Pancreas (tissue), 10 donors: Measurements from ENCODE around the gene IL17C. TPM values are rescaled to one million over a fixed set of nuclear protein-coding genes. Genes with fewer than 3 reads are reported as not detected.

Source experiments
- ATAC-seq, 4 donors: fragments of 200-7000 bp; cut with Tn5 transposase; one replicate each; pipeline versions ENCODE4 v1.8.0 to v1.9.1; 2020; ENCODE audit warnings: mild to moderate bottlenecking in 4 of 4, moderate library complexity in 4 of 4
- DNase-seq, 6 donors: peaks; one replicate each; pipeline ENCODE4 v3.0.0-alpha.2; 2020
- FAIRE-seq: peaks from 2 replicates; lab custom pipeline; 2012; peaks lifted over from hg19 to GRCh38; lab: Jason Lieb, UNC
- H3K27ac ChIP-seq, 4 donors: fragments of 200-600 bp; sonication (generic); 1 replicate in 3 of 4; 2 replicates in 1 of 4; pipeline versions ENCODE4 v1.5.0 to v1.8.0; 2020
- H3K27me3 ChIP-seq, 4 donors: fragments of 200-600 bp; one replicate each; pipeline ENCODE4 v1.8.0; 2021
- H3K36me3 ChIP-seq, 3 donors: fragments of 200-600 bp; sonication (generic) in 1 of 3; one replicate each; pipeline versions ENCODE4 v1.5.0 to v1.8.0; 2020 to 2021
- H3K4me1 ChIP-seq, 3 donors: fragments of 200-600 bp; one replicate each; pipeline ENCODE4 v1.8.0; 2021
- H3K4me3 ChIP-seq, 4 donors: fragments of 200-600 bp; sonication (generic) in 2 of 4; one replicate each; pipeline versions ENCODE4 v1.5.0 to v1.8.0; 2020 to 2021
- H3K9me3 ChIP-seq, 4 donors: fragments of 200-600 bp; one replicate each; pipeline ENCODE4 v1.8.0; 2021
- WGBS, 2 donors: extraction: QIAGEN DNeasy Blood & Tissue Kit; methylation state at CpG; one replicate each; pipeline ENCODE4 v1.1.7; 2013; 5-methylcytosine and 5-hydroxymethylcytosine counted together
- intact Hi-C, 3 donors: fragments of 100-400 bp; cut with DNase I; formaldehyde crosslinking; loops; one replicate each; pipeline versions ENCODE4 v1.11.1 to v1.14.2; 2022
- polyA plus RNA-seq, 2 donors: library from polyadenylated mRNA; stranded (reverse); fragments of 200-250 nt; gene quantifications; one replicate each; pipeline ENCODE4 v1.2.3, GENCODE V29; 2013
- total RNA-seq, 6 donors: library from RNA; stranded (reverse); fragmentation: NEBNext Ultra II Directional in 4 of 6; extraction: Animal tissue kit (Norgen Biotek cat#: 25700) in 4 of 6; gene quantifications; one replicate each; pipeline versions ENCODE4 v1.2.1 to v1.2.4, GENCODE V29; 2021 to 2023
- TF ChIP-seq, protein P1 (sequence below), 4 donors: fragments of 200-600 bp; sonication (generic) in 3 of 4; IDR thresholded peaks; one replicate each; pipeline versions ENCODE4 v1.5.0 to v1.8.0; 2021; ENCODE audit warnings: antibody characterized with exemption in 4 of 4
- donor health status: healthy with polysubstance abuse.
- donor health status: DM: no; HTN: no; CAD: no; lungs with moderate emphysema.
- donor health status: DM: no; HTN: no; CAD: no.
- donor health status: control.
- donor health status: control.
- donor health status: Bipolar disorder and iron deficiency.
- donor health status: DM: yes; HTN: yes; CAD: no.
- donor health status: DM: no; HTN: no; CAD: no.
- donor health status: DM: no; HTN: no; CAD: no.
- donor health status: DM: yes; HTN: yes; CAD: no.

Gene IL17C
- total and polyA plus RNA-seq, 8 donors: 0.14 TPM; not detected in 7

GRCh38 chr16:88634141-88634993 lies 4.0 kb upstream of the IL17C start:
- Histone ChIP-seq H3K4me1 (peaks cover 0 to 7% (median 0%) of the 10 kb centered on the region in 3 donors), H3K36me3 (peaks cover 3 to 23% (median 4%) of the 10 kb centered on the region in 3 donors), H3K27me3 (no peaks in the 10 kb centered on the region), H3K27ac (no peak overlapping the region), H3K9me3 (no peaks in the 10 kb centered on the region), H3K4me3 (peak overlapping the region in 2 of 4 donors; percentile 9 to 32)
- DNase-seq (peak in 1 of 6 donors; percentile 74), FAIRE-seq (no peak), ATAC-seq (peak in 1 of 4 donors; percentile 23)
- TF ChIP-seq, protein P1, sequence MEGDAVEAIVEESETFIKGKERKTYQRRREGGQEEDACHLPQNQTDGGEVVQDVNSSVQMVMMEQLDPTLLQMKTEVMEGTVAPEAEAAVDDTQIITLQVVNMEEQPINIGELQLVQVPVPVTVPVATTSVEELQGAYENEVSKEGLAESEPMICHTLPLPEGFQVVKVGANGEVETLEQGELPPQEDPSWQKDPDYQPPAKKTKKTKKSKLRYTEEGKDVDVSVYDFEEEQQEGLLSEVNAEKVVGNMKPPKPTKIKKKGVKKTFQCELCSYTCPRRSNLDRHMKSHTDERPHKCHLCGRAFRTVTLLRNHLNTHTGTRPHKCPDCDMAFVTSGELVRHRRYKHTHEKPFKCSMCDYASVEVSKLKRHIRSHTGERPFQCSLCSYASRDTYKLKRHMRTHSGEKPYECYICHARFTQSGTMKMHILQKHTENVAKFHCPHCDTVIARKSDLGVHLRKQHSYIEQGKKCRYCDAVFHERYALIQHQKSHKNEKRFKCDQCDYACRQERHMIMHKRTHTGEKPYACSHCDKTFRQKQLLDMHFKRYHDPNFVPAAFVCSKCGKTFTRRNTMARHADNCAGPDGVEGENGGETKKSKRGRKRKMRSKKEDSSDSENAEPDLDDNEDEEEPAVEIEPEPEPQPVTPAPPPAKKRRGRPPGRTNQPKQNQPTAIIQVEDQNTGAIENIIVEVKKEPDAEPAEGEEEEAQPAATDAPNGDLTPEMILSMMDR (IDR thresholded peaks at IDR 0.05): no peak
- WGBS, 2 donors: 73 to 81% methylated on average over 76 to 82 of the region's 82 CpGs
- intact Hi-C loops: no loop called here

- TF ChIP-seq, protein P1 (IDR thresholded peaks at IDR 0.05): no peak
- Histone ChIP-seq H3K4me1 (peaks cover 0 to 7% (median 0%) of the 10 kb centered on the region in 3 donors), H3K36me3 (peaks cover 0 to 23% (median 4%) of the 10 kb centered on the region in 3 donors), H3K27me3 (no peaks in the 10 kb centered on the region), H3K4me3 (peak overlapping the region in 1 of 4 donors; percentile 32), H3K9me3 (no peaks in the 10 kb centered on the region), H3K27ac (no peak overlapping the region)
- no peak for FAIRE-seq
- no peak for ATAC-seq
- intact Hi-C loops: no loop called here
- peak in 1 of 6 donors; percentile 79 for DNase-seq
- 86% methylated on average over 28 of the region's 28 CpGs for WGBS, 2 donors
Measured at GRCh38 chr16:88634994-88635670, 3.2 kb upstream of the IL17C start.

GRCh38 chr16:88635671-88636319 lies 2.6 kb upstream of the IL17C start:
- Histone ChIP-seq H3K9me3 (no peaks in the 10 kb centered on the region), H3K27me3 (no peaks in the 10 kb centered on the region), H3K4me1 (peaks cover 0 to 7% (median 0%) of the 10 kb centered on the region in 3 donors), H3K4me3 (no peak overlapping the region), H3K36me3 (peaks cover 0 to 17% (median 0%) of the 10 kb centered on the region in 3 donors), H3K27ac (no peak overlapping the region)
- no peak for FAIRE-seq
- TF ChIP-seq, protein P1 (IDR thresholded peaks at IDR 0.05): no peak
- no peak for ATAC-seq
- intact Hi-C loops: no loop called here
- no peak for DNase-seq
- 93 to 94% methylated on average over 16 to 17 of the region's 17 CpGs for WGBS, 2 donors

DNA sequence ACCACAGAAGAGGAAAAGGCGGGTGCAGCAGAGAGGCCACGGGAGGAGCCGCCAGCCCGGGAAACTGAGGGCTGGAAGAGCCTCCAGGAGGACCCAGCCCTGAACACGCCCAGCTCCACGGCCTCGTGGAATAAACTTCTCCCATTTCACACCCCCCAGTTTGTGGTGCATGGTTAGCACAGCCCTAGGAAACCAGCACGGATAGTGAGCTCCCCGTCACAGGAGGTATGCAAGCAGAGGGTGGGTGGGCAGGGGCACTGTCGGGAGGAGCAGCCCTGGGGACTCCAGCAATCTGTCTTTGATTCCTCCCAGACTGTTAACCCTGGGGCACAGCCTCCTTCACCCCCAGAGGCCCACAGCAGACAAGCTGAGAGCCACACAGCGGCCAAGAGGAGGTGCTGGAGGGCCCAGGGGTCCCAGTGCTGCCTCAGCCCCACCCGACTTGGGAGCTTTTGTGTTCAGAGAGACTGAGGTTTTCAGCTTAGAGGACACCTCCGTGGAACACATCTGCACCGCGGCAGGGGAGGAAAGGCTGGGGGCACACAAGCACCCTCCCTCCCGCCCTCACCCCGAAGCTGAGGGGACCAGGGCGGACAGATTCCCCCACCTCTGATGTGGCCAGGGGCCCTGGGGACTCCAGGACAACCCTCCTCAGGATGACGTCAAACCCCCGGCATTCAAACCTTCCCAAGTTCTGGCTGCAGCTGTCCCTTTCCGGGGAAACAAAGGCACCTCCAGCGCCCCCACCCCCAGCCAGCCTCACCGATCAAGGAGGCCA lies 1.7 kb upstream of the IL17C start:
- FAIRE-seq: no peak
- TF ChIP-seq, protein P1 (IDR thresholded peaks at IDR 0.05): no peak
- intact Hi-C loops: no loop called here
- peaks cover 0 to 9% (median 0%) of the 10 kb centered on the region in 3 donors for H3K36me3 ChIP-seq
- WGBS, 2 donors: 87% methylated on average over 22 to 23 of the region's 23 CpGs
- peak in 1 of 6 donors; percentile 51 for DNase-seq
- H3K4me1 ChIP-seq: peaks cover 0 to 7% (median 0%) of the 10 kb centered on the region in 3 donors
- ATAC-seq: no peak
- no peak overlapping the region for H3K27ac ChIP-seq
- no peaks in the 10 kb centered on the region for H3K27me3 ChIP-seq
- no peak overlapping the region for H3K4me3 ChIP-seq
- no peaks in the 10 kb centered on the region for H3K9me3 ChIP-seq
